ENCODE data around the gene LRRC15.

GRCh38 chr3:194342861-194343560, 26.5 kb downstream of the LRRC15 start:
- TF ChIP-seq POLR2AphosphoS5 (IDR thresholded peaks at IDR 0.05) (no peak), CTCF (IDR thresholded peaks at IDR 0.05) (no peak), POLR2A (IDR thresholded peaks at IDR 0.05; ENCODE audit: low read depth) (no peak), EP300 (IDR thresholded peaks at IDR 0.05) (no peak)
